ENCODE data around the gene DLG4. TPM values are rescaled to one million over a fixed set of nuclear protein-coding genes. Genes with fewer than 3 reads are reported as not detected.

The DLG4 gene
- total RNA-seq, 1 experiment from 2014 or later: 38.3 TPM

GRCh38 chr17:7241090-7241733, 21.6 kb upstream of the DLG4 start:
- no CpG with 5 or more reads among the region's 9 CpGs for WGBS (ENCODE audit: extremely low coverage, insufficient read length, low lambda C conversion rate)
- peak overlapping the region; percentile 68 for H3T11ph ChIP-seq (ENCODE audit: low read length)
- peak overlapping the region; percentile 5 for H3K18ac ChIP-seq (ENCODE audit: insufficient read length, low read depth, low read length)
- peak overlapping the region; percentile 20 for H4K91ac ChIP-seq (ENCODE audit: insufficient read length, low read depth, low read length)
- H3K79me2 ChIP-seq (ENCODE audit: insufficient read depth, low read length): peaks cover 8% of the 10 kb centered on the region; the same call in 1 of the 2 replicates
- peak overlapping the region; percentile 24; the same call in 1 of the 2 replicates for H3K14ac ChIP-seq (ENCODE audit: insufficient read depth, low read length)
- peak overlapping the region; percentile 93 for H3K9ac ChIP-seq (ENCODE audit: extremely low read depth, insufficient read length, low read length)
- no peaks in the 10 kb centered on the region for H4K20me1 ChIP-seq (ENCODE audit: control insufficient read depth, insufficient read depth, insufficient read length)
- H3K23me2 ChIP-seq (ENCODE audit: insufficient read length, low read depth, low read length, poor library complexity, severe bottlenecking): peaks cover 4% of the 10 kb centered on the region
- no peaks in the 10 kb centered on the region for H3K4me1 ChIP-seq (ENCODE audit: insufficient read depth, low read length)
- H3K56ac ChIP-seq (ENCODE audit: insufficient read length, low read depth, low read length): no peak overlapping the region
- Mint-ChIP-seq H3K27me3 (ENCODE audit: low read depth) (no peaks in the 10 kb centered on the region; the same call in 1 of the 2 replicates), H3K27ac (peak overlapping the region; percentile 96 to 99 (median 98)), H3K9me3 (peaks cover 0 to 2% of the 10 kb centered on the region in 2 experiments; a peak in 2 of 5 replicates), H3K36me3 (ENCODE audit: insufficient read depth in 1 of 3, low read depth in 3 of 3) (peaks cover 30 to 56% (median 52%) of the 10 kb centered on the region in 3 experiments), H3K4me1 (peaks cover 36 to 38% of the 10 kb centered on the region in 2 experiments), H3K4me3 (peak overlapping the region; percentile 95 to 97)
- H3K23ac ChIP-seq (ENCODE audit: insufficient read length, low read depth, low read length): no peak overlapping the region
- H2BK12ac ChIP-seq (ENCODE audit: insufficient read length, low read depth, low read length): peak overlapping the region; percentile 52
- no peaks in the 10 kb centered on the region for H3K9me3 ChIP-seq (ENCODE audit: control insufficient read depth, low read depth, low read length)
- no peak overlapping the region for H2BK5ac ChIP-seq (ENCODE audit: insufficient read length, low read length)
- no peak overlapping the region for H2BK120ac ChIP-seq (ENCODE audit: low read depth, low read length, poor library complexity, severe bottlenecking)
- no peak overlapping the region for H2BK20ac ChIP-seq (ENCODE audit: low read depth, low read length, poor library complexity, severe bottlenecking)
- no peak for TF ChIP-seq CTCF (conservative IDR thresholded peaks at IDR 0.05)
- no peaks in the 10 kb centered on the region for H3K27me3 ChIP-seq (ENCODE audit: insufficient read depth, low read length)
- H3K79me1 ChIP-seq (ENCODE audit: insufficient read depth, low read depth, low read length, poor library complexity, severe bottlenecking): peaks cover 9% of the 10 kb centered on the region
- no peak overlapping the region for H2AFZ ChIP-seq (ENCODE audit: low read length)
- no peak overlapping the region for H4K8ac ChIP-seq (replicated peaks; ENCODE audit: insufficient read length, low read depth, low read length)
- no peak overlapping the region for H4K5ac ChIP-seq (ENCODE audit: insufficient read length, low read depth, low read length)
- H2BK15ac ChIP-seq (ENCODE audit: low read depth, low read length): no peak overlapping the region
- peak overlapping the region; percentile 34; the same call in 1 of the 2 replicates for H3K4ac ChIP-seq (ENCODE audit: low read depth, low read length)
- no peak overlapping the region for H2AK5ac ChIP-seq (ENCODE audit: insufficient read length, low read length)
- peak overlapping the region; percentile 80 for H3K27ac ChIP-seq (ENCODE audit: insufficient read length, low read depth, low read length)
- H3K4me2 ChIP-seq (ENCODE audit: insufficient read depth, insufficient read length, low read length): peak overlapping the region; percentile 98
- DNase-seq: no peak

All from H9 (cell line).